Pons (tissue), 1 donor: Measurements from ENCODE around the gene OR7C2.
"Not testable (repeated sequence)": the region's sequence is repeated elsewhere in the genome, so short reads cannot be mapped to it uniquely, and the experiment has no call there.

Experiments used
- DNase-seq: peaks from one replicate; pipeline ENCODE4 v3.0.0-alpha.2; 2016; ENCODE audit warnings: low spot score

OR7C2 gene

DNA sequence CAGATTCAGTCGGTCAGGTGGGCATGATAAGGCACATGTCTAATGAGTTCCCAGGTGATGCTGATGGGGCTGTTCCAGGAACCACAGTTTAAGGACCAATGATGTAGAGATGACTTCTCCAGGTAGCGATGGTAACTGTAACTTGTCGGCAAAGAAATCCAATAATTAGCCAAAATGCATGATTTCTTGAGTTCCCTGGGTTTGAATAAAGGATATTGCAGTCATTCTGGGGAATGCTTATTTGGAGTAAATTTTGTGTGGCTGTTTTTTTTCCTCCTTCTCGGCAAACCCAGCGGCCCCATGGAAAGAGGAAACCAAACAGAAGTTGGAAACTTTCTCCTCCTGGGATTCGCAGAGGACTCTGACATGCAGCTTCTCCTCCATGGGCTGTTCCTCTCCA is at the start of gene OR7C2:
TSS of gene OR7C2 (plus strand) at position 301 of the 400 bp plus-strand sequence. CDS start at position 301, 0 bp downstream.
- DNase-seq: no peak

DNA sequence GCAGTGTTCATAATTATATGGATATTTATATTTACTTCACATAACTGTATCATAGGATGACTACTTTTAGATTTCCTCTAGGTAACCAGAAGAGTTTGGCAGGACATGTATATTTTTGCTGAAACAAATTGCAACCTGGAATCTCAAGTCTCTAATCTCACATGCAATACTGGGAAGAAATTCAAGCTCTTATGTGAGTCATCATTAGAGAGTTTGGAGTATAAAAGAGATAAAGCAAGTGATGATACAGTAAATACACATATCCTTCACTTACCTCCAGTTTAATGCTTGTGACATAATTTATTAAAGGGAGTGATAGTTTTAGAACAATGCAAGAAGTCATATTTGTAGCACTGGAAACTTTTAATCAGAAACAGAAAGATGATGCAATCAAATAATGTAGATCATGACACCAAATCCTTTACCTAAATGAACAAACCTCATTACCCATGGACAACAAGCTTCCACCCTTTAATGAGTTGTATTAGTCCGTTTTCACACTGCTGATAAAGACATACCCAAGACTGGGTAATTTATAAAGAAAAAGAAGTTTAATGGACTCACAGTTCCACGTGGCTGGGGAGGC is 39.5 kb upstream of the OR7C2 start:
- no peak for DNase-seq

DNA sequence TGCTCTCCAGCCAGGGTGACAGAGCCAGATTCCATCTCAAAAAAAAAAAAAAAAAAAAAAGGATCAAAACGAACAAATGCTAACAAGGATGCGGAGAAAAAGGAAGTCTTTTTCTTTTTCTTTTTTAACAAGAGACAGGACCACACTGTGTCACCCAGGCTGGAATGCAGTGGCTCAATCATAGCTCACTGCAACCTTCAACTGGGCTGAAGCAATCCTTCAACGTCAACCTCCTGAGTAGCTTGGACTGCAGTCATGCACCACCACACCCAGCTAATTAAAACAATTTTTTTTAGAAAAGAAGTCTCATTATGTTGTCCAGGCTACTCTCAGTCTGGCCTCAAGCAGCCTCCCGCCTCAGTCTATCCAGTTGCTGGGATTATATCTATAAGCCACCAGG is 34.6 kb upstream of the OR7C2 start:
- no peak for DNase-seq

DNA sequence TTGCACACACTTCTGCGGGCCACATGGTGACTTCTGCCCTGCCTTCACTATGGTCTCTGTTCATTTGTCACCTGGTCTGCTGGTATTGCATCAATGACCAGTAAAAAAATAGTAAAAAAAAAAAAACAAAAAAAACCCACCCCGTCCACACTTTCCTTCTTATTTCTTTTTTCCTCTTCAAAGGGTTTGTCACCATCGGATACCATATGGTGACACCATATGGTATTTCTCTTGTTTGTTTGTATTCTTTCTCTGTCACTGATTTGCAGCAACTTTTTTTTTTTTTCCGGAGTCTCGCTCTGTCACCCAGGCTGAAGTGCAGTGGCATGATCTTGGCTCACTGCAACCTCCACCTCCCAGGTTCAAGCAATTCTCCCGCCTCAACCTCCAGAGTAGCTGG is 26.2 kb upstream of the OR7C2 start:
- DNase-seq: no peak

DNA sequence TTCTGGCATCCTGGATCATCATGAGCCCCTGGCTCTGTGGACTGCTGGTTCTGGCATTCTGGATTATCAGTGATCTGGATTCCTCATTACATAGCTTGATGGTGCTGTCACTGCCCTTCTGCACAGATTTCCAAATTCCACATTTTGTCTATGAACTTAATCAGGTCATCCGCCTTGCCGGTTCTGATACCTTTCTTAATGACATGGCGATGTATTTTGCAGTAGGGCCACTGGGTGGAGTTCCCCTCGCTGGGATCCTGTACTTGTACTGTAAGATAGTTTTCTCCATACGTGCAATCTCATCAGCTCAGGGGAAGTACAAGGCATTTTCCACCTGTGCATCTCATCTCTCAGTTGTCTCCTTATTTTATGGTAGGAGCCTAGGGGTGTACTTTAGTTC is 24.4 kb upstream of the OR7C2 start:
- DNase-seq: no peak

DNA sequence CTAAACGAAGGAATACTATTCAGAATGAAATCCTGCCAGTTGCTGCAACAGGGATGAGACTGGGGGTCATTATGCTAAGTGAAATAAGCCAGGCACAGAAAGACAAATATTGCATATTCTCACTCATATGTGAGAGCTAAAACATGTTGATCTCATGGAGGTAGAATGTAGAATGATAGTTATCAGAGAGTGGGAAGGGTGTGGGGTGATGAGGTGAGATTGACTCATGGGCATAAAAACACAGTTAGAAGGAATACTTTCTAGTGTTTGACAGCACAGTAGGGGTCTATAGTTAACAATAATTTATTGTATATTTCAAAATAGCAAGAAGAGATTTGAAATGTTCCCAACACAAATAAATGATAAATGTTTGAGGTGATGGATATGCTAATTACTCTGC is 7.8 kb upstream of the OR7C2 start:
- no peak for DNase-seq

DNA sequence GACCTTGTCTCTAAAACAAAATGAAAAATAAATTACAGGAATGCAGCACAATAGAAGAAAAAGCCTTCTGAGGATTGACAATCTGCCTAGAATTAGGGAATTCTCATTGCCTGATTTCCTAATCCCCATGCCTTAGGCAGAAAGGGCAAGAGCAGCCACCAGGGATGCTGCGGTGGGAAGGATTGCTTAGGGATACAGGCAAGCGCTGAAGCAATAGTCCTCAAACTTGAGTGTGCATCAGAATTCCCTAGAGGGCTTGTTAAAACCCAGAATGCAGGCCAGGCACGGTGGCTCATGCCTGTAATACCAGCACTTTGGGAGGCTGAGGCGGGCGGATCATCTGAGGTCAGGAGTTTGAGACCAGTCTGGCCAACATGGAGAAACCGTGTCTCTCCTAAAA is 1.0 kb upstream of the OR7C2 start:
- no peak for DNase-seq

DNA sequence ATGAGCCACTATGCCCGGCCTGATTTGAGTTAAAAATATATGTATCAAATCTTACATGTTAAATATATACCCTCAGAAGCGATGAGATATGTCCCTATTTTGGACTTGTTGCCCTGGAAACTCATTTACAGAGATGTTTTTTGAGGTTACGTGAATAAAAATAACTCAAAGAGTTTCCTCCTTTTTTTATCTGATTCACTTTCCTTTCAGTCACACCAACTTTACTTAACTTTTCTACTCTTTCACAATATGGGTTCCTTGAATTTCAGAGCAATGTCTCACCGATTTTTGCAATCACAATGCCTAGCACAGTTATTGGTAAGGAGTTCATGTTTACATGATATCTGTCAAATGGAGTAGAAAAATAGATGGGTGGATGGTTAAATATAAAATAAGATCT is 2.3 kb downstream of the OR7C2 start:
- DNase-seq: no peak

DNA sequence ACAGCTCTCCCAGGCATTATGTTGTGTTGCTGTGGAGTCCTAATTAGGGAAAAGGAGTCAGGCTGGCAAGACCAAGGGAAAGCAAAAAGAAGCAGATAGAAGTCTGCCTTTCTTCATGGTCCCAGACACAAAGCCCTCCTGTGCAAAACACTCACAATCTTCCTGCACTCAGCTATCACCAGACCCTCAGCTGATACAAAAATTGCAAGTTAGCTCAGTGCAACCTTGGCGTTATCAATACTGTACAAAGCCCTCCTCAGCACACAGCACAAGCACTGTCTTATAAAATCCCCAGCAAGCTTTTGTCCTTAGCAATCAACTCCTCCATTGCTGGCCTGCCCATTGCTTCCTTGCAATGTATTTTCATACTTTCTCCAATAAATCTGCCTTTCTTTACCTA is 3.2 kb downstream of the OR7C2 start:
- no peak for DNase-seq

DNA sequence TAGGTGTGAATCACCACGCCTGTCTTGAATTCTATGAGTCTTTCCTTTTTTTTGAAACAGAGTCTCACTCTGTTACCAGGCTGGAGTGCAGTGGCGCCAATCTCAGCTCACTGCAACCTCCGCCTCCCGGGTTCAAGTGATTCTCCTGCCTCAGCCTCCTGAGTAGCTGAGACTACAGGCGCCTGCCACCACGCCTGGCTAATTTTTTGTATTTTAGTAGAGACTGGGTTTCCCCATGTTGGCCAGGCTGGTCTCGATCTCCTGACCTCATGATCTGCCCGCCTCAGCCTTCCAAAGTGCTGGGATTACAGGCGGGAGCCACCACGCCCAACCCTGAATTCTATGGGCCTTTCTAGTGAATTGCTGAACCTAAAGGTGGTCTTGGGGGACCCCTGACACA is 8.1 kb downstream of the OR7C2 start:
- not testable (repeated sequence) for DNase-seq

DNA sequence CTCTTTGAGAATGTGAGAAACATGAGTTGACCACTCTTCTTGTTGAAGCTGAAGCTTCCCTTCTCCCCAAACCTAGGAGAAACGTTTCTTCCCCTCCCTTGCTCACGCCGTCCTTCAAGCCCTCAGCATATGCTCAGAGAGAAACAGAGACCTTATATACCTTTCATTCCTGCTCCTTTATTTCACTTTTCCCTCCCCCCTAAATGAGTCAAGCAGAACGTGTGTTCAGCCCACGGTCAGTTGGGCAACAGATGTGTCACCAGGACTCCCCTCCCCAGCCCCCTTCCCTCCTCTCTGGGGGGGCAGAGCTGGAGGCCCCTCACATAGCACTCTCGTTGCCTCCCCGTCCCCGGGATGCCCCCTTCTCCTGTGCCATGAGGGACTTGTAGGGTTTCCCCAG is 8.6 kb downstream of the OR7C2 start:
- DNase-seq: no peak

DNA sequence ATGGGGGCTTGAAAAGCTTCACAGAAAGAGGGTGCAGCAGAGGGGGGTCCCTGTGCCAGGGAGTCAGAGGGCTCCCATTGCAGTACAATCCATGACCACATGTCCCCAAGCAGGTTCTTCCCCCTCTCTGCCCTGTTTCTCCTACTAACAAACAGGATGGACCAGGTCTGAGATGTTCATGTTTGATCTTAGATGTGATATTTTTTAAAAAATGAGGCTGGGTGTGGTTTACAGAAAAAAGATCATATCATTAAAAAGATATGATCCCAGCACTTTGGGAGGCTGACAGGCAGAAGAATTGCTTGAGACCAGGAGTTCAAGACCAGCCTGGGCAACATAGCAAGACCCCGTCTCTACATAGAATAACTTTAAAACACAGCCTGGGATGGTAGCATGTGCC is 9.1 kb downstream of the OR7C2 start:
- no peak for DNase-seq

DNA sequence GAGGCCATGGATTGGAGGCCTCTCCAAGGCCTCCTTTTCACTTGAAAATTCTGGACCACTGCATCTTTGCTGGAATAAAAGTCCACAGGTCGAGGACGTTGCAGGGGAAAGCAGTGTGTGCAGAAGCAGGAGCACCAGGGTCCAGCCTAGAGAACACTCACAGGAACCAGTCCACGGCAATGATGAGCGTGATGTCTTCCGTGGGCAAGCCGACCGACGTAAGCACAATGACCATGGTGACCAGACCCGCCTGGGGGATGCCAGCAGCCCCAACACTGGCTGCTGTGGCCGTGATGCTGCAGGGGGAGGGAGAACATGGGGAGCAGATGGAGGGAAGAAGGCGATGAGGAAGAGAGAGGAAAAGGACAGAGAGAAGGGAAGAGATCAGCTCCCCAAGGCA is 11.5 kb downstream of the OR7C2 start:
- no peak for DNase-seq

DNA sequence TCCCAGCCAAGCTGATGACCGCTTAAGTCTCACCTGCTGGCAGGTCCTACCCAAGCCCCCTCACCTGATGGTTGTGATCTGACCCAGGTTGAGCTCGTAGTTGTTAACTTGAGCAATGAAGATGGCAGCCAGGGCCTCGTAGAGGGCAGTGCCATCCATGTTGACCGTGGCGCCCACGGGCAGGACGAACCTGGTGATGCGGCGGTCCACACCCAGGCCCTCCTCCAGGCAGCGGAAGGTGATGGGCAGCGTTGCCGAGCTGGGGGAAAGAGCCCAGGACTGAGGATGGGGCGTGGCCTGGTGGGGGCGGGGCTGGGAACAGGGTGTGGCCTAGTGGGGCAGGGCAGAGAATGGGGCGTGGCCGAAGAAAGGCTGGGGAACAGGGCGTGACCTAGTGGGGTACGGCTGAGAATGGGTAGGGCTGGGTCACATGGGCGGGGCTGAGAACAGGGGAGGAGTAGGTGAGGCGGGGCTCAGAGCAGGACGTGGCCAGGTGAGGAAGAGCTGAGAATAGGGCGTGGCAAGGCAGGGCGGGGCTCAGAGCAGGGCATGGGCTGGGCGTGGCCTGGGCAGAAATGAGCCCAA is 12.9 kb downstream of the OR7C2 start:
- DNase-seq: no peak

DNA sequence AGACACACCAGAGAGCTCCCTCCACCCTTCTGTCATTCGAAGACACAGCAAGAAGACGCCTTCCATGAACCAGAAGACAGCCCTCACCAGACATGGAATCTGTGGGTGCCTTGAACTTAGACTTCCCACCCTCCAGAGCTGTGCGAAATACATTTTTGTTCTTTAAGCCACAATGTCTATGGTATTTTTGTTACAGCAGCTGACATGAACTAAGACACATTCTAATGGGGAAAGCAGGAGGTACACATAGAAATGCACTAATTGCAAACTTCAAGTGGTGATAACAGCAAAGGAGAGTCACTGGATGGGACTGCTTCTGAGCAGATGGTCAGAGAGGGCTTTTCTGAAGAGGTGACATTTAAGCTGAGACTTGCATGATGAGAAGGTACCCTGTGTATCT is 16.2 kb downstream of the OR7C2 start:
- no peak for DNase-seq

DNA sequence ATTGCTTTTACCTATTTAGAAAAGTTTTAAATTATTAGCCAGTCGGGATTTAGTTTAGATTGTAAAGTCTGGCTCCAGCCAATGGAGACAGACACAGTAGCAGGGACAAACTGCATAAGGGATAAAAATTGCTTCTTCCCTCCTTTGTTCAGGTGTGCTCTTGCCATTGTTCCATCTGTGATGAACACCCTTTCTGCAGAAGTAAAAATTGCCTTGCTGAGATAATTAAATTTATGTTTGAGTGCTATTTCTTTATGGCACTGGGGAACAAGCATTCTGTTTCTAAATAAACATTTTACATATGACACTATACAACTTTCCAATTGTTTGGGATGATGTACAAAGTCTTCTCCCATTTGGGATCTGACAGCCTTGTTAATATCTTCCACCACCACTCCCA is 18.0 kb downstream of the OR7C2 start:
- DNase-seq: no peak

DNA sequence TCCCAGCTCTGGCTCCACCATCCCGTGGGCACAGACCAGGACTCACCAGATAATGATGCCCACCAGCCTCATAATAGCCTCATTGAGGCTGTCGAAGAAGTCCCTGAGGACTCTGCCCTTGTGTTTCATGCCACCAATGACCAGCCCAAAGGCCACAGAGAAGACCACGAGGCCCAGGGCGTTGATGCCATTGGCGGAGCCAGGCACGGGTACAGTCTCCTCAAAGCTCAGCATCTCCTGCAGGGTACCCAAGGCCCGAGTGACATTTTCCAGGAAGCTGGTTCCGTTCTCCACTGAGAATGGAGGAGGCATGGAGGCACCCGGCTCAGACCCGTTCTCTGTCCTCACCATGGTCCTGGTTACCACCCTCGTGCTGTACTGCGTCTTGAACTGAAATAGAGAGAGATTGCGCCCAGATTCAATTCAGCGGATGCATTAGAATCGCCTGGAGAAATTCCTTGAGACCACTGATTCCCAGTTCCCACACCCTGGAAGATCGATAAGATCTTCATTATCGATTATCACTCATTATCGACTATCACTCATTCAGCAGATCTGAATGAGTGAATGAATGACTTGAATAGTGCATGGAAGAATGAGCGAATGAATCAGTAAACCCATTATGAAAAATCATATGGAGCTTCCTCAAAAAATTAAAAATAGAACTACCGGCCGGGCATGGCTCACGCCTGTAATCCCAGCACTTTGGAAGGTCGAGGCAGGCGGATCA is 20.8 kb downstream of the OR7C2 start:
- no peak for DNase-seq

DNA sequence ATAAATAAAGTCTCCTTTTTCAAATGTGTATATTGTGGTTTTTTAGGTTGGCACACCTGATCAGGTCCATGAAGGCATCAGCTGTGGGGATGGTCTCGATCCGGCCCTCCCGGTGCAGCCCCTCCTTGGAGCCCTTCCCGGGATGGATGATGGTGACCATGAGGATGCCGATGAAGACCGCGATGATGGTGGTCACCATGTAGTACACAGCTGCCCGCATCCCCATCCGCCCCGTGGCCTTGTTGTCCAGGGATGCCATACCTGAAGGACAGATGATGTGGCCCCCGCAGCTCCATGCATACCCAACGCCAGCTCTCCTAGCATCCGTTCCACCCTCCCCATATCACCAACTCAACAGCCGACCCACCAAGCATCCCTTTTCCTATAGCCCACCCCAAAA is 27.0 kb downstream of the OR7C2 start:
- DNase-seq: no peak

DNA sequence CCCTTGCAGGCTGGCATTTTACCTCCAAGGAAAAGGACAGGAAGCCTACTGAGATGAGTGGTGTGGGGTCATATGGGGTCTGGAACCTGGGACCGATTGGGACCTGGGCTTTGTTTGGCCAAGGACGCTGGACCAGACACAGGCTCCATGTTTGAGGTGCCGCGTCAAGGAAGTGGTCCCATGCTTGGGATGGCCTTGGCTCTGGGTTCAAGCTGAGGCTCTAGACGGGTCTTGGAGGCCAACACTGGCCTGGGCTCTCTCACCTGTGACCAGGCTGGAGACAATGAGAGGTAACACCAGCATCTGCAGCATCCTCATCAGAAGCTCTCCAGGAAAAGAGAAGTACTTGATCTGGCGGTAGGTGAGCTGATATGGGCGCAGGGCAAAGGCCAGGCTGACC is 30.2 kb downstream of the OR7C2 start:
- DNase-seq: no peak

DNA sequence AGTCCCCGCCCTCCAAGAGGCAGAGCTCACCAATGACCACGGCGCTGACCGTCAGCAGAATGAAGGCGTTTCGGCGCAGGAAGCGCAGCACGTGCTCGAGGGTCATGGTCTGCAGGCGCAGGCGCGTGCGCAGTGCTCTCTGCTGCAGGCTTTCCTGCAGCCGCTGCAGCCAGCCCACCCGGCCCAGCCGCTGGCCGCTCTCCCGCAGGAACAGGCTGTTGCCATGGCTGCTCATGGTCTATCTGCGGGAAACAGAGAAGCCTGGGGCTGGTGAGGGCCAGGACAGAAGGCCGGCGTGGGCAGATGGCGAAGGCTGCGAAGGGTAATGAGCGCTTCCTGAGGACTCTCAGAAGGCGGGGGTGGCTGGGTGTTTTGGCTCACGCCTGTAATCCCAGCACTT is 31.4 kb downstream of the OR7C2 start:
- DNase-seq: no peak

DNA sequence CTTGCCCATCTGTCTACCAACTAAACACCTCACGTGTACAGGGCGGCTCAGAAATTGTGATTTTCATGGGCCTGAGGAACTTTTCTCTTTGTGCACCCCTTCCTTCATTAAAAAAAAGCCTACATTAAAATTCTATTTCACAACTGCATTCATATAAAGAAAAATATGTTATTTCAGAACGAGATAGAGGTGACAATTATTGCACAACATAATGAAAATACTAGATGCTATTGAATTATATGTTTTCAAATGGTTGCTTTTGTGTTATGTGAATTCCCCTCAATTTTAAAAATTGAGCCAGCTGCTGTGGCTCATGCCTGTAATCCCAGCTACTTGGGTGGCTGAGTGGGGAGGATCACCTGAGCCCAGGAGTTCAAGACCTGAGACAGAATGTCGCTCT is 33.2 kb downstream of the OR7C2 start:
- no peak for DNase-seq

DNA sequence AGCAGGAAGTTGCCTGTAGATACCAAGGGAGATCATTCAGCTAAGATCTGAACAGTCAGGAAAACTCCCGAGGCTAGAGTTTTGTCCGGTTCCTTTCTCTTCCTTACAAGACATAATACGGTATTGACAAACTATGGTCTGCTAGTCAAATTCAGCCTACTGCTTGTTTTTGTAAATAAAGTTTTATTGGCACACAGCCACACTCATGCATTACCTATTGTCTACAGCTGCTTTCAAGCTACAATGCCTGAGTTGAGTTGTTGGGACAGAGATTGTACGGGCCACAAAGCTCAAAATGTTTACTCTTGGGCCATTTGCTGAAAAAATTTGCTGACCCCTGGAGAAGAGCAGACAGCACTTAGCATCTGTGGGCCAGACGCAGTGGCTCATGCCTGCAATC is 35.8 kb downstream of the OR7C2 start:
- no peak for DNase-seq

DNA sequence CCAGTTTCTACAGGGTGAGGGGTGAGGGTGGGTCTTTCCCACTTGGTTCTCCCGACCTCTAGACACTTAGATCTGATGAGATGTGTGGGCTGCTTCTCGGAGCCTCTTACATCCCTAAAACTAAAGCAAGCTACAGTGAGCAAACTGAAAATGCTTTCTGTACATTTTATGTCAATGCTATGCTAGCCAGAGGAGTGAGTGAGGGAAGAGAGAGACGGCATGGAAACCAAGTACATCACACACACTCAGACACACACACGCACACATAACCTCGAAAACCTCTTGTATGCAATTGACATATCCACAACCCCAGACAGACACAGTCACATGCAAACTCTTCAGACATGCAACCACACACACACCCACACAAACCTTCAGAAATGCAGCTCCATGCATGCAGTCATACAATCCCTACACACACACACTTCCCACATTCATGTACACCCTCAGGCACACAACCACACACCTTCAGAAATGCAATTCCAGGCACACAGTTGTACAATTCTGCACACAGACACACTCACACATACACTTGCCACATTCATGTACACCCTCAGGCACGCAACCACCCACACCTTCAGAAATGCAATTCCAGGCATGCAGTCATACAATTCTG is 37.0 kb downstream of the OR7C2 start:
- no peak for DNase-seq
